Eye (tissue), 1 donor: ENCODE data around the gene LSMEM2.
A peak's percentile ranks its signal among the peaks of the same experiment; 100 is the strongest.

Source experiments
- DNase-seq: peaks from one replicate; pipeline ENCODE4 v3.0.0-alpha.2; 2015

LSMEM2 gene

DNA sequence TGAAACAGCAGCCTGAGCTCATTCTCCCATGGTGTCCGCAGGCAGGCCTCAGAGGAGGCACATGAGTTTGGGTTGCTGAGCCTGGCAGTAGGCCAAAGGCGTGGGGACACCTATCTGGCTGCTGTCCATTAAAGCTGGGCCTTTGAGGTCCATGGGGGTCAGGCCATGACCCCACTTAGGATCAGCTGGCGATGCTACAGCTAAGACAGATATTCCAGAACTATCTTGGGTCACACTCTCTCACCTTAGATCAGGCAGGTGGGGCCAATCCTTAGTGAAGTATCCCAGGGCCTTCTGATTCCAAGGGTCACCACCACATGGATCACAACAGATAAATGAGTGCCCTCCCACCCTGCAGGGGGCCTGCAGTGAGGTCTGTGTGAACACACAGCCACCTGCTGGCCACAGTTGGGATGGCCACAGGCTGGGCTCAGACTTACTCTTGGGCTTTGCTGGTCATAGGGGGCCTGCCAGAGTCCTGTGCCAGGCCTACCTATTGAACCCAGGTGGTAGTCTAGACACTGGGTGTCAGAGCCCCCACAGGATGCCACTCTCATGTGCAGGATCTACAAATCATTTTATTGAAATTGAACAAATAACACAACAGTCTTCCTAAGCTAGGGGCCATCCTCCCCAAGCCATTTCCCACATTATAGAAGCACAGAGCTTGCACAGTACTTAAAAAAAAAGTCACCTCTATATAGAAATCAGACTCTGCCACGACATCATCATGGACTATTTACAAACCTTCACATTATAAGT, 45.6 kb downstream of the LSMEM2 start:
- DNase-seq: peak; percentile 86

DNA sequence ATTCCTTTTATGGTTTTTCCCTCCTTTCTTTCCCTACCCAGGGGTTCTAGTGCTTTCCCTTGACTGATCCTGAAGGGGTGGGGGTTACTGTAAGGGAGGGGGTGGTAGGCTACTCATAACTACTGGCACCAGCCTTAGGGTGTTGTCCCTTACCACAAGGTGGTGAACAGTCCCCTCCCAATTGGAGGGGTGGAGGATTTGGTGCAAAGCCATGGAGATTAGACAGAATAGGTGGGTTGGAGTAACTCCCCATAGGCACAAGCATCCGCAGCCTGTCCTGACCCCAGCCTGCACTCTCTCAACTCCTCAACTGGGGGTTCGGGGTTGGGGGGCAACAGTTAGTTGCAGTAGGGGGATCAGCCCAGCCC, 46.2 kb downstream of the LSMEM2 start:
- no peak for DNase-seq

DNA sequence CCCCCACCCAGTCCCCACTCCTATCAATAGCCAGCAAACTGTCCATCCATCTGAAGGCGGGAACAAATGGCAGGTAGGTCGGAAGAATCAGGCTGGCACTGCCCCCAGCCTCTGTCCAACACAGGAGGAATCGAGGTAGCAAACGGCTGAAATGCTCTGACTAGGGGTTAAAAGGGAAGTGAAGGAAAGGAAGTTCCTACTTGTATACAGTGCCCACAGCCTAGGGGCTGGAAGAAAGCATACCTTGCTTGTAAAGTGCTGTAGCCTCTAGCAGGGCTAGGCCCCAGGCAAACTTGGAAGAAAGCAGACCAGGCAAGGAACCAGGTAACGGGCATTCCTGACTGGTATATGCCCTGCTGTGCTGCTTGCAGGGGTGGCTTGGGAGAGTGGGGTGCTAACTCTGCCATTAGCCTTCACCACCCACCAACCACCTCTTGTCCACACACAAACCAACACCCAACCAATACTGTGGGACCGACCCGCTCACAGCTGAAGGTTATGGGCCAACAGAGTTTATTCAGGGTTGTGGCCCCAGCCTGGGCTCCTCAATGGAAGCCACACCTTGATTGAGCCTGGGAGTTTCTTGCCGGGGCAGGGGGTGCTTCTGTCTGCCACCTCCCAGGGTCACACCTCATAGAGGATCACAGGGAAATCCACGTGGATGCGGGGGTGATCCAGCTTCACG, 46.8 kb downstream of the LSMEM2 start:
- DNase-seq: no peak

DNA sequence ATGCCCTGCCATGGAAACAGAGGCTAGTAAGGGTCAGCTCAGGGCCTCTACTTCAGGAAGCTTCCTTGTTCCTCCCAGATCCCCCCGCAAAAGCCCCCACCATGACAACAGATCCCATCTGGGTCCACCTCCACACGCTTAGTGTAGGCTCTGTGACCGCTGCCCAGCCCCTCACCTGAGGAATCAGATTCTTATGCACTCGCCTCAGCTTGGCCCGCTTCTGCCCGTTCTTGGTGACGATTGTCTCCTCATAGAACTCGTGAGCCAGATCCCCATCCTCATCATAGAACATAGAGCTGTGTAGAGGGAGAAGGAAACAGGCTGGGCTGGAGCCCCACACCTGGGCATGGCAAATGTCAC, 47.3 kb downstream of the LSMEM2 start:
- DNase-seq: no peak

- DNase-seq: no peak
These were observed 48.2 kb downstream of the LSMEM2 start for GRCh38 chr3:50327129-50327528.

DNA sequence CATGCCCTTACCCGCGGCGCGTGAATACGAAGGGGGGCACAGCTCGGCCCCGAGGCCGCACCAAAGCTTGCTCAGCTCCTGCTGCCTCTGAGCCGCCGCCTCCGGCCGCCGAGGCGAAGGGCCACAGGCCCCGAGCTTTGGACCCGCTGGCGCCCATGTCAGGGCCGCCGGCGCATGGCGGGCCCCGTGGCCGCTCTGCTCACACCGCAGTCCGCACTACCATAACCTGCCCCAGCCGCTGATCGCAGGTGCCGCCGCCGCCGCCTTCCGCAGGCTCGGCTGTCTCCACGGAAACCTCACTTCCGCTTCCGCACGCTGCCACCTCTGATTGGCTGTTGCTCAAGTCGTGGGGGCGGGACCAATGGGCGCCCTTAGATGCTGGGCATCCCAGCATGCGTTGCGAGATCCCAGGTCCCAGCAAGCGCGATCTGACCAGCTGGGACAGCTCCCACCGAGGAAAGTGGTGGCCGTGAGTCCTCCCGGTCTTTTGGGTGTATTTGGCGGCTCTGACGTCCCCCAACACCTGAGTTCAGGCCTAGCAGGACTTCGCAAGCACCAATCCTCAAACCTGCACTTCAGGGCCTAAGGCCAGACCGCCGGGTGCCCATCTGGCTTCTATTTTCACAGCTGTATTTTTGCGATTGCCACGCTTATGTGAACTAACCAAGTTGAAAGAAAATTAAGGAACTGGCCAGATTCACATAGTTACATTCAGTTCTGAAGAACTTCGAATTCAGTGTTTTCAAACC, 49.2 kb downstream of the LSMEM2 start, which contains the start of gene TUSC2:
TUSC2 (minus strand) TSS at position 281 of the 749 bp plus-strand sequence; CDS start at position 157, 124 bp downstream.
- DNase-seq: peak; percentile 99

GRCh38 chr3:50330330-50330729, 51.4 kb downstream of the LSMEM2 start:
- DNase-seq: no peak

GRCh38 chr3:50331364-50331907, 52.5 kb downstream of the LSMEM2 start:
- DNase-seq: no peak

DNA sequence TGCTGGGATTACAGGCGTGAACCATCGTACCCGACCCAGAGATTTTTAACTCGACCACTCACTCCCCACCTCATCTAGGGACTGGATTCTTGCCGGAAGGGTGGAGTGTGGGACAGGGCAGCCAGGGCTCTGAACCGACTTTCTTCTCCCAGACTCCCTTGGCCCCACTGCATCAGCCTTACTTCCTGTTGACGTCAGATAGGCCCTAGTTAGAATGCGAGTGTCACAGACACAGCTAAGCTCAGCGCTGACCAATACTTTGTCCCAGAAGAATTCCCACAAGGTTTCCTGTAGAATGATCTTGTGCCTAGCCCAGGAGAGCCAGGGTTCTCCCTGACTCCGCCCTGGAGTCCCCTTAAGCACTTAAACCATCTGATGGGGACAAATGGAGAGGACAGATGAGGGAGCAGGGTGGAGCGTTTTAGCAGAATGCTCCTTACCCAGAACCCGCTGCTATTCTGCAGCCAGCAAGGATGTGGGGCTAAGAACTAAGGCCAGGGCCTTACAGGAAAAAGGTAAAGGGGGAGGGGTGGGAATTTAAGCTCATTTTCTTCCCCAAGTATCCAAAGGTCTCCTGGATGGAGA, 54.9 kb downstream of the LSMEM2 start:
- DNase-seq: no peak

- no peak for DNase-seq
These were observed 55.6 kb downstream of the LSMEM2 start for GRCh38 chr3:50334339-50335075.

- DNase-seq: no peak
These were observed 57.7 kb downstream of the LSMEM2 start for GRCh38 chr3:50336452-50337174.

- DNase-seq: peak; percentile 99
These were observed 58.4 kb downstream of the LSMEM2 start for GRCh38 chr3:50337175-50337861.
